COLO829 (cell line): Measurements from ENCODE around the gene GLI1.
"Not testable (repeated sequence)": the region's sequence is repeated elsewhere in the genome, so short reads cannot be mapped to it uniquely, and the experiment has no call there.

Experiments
- DNase-seq: peaks from one replicate; pipeline ENCODE4 v3.0.0; 2012; ENCODE audit warnings: low spot score

GLI1 gene

DNA sequence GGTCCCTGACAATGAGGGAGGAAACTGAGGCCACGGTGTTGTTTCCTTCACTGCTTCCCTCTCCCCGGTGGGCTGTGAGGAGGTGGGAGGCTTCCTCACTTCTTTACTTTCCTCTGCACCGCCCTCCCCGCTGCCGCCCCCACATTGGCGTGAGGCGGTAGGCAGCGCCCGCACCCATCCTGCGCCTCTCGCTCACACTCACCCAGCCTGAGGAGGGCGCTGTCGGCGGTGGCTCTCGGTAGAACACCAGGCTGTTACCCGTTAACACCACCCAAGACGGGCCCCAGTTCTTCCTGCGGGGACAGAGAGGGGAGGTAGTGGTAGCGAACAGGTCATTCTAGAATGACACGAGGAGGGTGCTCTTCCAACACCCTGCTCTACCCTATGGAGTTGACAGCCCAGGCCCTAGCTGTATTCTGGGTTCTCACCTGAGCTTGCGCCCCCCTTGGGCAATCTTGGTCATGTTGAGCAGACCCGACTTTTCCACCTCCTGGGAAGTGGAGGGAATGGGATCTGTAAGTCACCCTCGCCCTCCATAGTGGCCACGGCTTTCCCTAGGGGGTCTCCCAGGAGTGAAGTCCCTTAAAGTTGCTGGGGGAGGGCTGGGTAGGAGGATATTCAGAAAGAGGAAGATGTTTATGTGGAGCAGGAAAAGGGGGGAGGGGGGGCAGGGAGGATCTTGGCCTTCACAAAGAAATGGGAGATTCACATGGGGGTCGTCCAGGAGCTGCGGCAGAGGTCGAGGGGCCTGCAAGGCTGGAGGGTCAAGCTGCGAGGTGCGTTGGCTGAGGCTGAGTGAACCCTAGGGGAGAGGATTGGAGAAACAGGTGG, 16.8 kb downstream of the GLI1 start:
- DNase-seq: no peak

DNA sequence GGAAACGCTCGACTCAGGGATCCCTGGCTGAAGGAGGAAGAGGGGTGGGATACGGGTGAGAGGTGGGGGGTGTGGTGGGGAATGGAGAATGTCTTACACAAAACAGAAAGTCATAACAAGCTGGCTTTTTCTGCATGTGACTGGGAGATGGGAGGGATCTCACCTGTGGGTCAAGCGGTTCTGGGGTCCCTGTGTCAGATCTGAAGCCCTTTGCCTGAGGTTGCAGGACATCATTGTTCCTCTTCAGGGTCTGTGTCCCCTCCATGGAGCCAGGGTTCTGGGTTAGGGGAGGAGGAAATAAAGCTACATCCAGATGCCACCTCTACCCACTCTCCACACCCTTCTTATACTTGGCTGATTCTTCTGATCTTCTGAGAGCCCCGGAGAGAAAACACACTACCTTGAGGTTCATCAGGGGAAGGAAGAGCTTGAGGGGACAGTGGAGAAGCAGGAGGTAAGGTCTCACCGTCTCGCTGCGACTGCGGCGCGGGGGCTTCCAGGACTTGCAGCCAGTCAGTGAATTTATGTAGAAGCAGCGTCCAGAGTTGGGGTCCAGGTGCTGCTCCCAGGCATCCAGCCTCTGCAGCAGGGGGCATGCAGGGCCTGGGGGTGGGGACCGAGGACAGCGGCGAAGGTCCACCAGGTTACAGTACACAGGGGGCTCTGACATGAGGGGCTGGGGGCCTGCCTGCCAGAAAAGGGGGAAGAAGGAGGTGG, 17.6 kb downstream of the GLI1 start:
- DNase-seq: no peak

DNA sequence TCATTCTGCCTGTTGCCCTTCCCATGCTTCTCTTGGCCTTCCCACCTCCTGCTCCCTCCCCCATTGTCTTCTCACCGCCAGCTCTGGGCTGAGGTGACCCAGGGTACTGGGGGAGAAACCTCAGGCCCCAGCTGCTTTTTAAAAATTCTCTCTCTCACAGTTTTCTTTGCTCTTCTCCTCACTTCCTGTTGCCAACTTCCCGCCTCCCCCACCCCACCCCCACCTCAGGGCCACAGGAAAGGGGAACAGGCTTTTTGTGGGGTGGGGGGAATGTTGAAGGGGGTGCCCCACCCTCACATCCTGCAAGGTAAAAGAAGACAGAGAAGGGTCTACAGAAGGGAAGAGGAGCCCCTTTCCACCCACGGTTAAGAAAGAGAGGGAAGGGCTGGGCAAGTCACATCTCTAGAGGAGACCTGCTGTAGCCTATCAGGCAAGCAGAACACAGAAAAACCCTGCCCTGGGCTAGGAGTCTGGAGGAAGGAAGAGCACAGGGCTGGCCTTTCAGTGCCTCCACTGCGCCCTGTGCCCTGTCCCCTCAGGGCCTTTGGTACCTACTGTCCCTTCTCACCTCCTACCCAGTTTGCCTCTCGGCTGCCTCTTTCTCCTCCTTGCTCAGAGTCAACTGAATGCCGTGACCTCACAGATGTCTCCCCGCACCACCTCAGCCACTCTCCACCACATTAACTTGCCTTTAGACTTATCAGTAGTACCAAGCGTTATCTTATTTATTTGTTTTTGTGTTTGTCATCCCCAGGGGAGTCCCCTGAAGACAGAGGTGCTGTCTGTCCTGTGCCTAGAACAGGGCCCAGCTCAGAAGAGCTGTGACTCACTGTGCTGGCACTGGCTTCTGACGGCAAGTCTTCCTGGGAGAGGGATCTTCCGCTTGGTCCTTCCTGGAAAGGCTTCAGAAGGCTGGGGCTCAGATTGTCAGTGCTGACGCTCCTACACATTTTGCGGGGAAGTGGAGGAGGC, 18.4 kb downstream of the GLI1 start:
- DNase-seq: no peak

DNA sequence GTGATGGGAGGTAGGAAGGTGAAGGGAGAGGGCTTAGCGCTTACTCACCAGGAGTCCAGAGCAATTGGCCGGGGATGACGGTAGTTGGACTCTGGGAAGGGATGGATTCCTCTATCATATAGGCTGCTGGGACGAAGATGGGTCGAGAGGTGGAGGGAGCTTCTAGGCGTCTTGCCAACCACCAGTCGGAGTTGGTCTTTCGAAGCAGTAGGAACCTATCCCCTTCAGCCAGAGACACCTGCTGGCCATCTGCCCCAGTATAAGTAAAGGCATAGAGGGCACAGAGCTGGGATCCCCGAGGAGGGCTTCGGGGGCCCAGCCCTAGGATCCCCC, 19.4 kb downstream of the GLI1 start:
- DNase-seq: no peak

DNA sequence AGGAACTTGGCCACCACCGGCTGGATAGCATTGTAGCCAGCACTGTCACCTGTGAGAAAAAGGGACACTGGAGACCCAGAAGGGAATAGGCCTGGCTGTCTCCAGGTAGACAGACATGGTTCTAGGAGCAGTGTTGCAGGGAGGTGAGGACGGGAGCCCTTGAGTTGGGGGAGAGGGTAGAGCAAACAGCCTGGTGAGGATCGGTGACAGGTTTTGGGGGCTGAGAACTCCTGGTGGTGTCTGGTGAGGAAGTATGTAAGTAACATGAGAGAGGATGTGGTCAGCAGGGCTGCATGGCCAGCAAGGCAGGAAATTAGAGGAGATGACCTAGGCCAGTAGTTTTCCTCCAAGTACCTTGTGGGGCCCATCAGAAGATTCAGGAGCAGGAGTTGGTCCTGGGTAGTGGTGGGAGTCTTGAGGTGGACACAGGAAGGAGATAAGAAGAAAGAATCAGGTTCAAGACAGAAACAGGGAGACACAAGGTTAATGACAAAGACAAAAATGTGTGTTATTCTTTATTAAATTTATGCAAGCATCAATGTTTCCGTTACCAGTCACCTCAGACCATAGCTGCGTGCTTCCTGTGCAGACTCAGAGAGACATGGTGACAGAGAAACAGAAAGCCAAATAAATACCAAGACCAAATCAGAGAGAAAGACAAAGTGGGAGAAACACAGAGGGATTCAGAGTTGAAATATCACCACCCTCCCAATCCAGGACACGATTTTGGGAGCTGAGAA, 20.0 kb downstream of the GLI1 start, which contains the start of gene ARHGAP9:
TSS of gene ARHGAP9 (minus strand) at position 491 of the 740 bp plus-strand sequence. CDS start at position 31, 460 bp downstream.
- no peak for DNase-seq

DNA sequence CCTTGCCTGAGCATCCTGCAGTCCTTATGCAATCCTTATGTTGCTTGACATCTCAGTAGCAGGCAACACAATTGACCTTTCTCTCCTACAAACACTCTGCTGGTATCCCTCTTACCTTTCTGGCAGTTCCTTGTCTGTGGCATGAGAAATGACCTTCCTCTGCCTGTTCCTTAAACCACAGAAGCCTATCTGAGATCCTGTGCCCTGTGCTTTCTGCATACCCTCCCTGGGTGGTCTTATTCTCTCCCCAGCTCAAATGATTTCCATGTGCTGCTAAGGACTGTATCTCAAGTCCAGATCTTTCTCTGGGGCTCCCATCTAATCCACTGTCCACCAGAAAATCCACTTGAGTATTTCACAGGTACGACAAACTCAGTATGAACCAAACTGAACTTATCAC, 22.1 kb downstream of the GLI1 start:
- no peak for DNase-seq

DNA sequence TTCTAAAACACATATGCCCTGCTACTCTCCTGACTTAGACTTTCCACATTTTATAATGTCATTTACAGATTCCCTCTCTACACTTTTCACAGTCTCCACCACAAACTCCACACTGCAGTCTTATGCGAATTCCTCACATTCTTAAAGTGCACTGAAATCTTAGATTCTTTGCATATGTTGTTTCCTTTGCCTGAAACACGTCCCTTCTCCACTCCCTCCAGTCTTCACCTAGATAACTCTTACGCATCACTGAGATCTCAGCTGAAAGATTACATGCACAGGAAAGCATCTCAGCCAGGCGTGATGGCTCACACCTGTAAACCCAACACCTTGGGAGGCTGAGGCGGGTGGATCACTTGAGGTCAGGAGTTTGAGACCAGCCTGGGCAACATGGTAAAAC, 23.9 kb downstream of the GLI1 start:
- no peak for DNase-seq

DNA sequence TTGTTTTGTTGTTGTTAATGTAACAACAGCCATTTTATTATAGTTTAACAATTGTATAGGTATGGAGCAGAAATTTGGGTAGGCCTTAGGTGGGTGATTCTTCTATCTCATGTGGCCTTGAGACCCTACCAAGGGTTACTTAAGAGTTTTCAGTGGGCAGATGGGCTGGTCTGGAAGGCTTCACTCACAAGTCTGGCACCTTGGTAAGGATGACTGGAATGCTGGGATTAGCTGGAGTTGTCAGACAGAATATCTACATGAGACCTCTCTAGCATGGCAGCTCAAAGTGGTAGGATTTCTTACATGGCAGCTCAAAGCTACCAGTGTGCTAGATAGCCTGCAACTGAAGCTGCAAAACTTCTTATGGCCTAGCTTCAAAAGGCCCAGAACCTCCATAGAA, 26.1 kb downstream of the GLI1 start:
- no peak for DNase-seq

DNA sequence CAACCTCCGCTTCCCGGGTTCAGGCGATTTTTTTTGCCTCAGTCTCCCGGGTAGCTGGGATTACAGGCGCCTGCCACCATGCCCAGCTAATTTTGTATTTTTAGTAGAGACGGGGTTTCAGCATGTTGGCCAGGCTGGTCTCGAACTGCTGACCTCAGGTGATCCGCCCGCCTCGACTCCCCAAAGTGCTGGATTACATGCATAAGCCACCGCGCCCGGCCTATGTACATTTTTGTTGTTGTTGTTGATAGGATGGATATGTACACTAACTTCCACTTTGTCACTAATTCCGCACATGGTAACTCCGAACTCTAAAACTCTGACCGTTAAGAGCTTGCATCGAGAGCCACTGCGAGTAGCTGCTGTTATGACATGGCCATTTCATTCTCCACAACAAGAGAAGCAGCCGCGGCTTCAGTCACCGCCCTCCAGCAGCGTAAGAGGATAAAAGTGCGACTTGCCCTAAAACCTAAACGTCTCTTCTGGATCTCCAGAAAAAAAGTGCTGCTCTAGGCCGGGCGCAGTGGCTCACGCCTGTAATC, 27.5 kb downstream of the GLI1 start:
- no peak for DNase-seq

DNA sequence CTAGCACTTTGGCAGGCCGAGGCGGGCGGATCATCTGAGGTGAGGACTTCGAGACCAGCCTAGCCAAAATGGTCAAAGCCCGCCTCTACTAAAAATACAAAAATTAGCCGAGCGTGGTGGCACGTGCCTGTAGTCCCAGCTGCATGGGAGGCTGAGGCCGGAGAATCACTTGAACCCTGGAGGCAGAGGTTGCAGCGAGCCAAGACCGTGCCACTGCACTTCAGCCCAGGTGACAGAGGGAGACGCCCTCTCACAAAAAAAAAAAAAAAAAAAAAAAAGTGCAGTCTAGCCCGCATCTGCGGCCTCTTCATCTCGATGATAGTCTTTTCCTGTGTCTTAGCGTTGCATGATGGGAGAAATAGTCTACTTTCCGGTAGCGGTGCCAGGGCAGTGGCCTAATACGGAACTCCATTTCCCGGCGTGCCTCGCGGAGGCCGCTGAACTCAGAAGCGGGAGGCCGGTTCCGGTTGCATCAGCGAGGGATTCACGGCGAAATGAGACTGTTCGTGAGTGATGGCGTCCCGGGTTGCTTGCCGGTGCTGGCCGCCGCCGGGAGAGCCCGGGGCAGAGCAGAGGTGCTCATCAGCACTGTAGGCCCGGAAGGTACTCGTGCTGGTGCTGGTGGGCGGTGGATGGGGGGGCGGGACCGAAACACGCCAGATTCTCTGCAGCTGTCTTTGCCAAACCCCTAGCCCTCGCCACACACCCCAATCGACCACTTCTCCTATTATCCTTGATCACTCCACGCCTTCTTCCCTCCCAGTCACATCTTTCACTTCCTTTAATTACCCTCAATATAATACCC, 28.2 kb downstream of the GLI1 start, which contains the start of gene MARS1:
TSS of gene MARS1 (plus strand) at position 472 of the 805 bp plus-strand sequence. CDS start at position 495, 23 bp downstream.
- peak; percentile 92 for DNase-seq

DNA sequence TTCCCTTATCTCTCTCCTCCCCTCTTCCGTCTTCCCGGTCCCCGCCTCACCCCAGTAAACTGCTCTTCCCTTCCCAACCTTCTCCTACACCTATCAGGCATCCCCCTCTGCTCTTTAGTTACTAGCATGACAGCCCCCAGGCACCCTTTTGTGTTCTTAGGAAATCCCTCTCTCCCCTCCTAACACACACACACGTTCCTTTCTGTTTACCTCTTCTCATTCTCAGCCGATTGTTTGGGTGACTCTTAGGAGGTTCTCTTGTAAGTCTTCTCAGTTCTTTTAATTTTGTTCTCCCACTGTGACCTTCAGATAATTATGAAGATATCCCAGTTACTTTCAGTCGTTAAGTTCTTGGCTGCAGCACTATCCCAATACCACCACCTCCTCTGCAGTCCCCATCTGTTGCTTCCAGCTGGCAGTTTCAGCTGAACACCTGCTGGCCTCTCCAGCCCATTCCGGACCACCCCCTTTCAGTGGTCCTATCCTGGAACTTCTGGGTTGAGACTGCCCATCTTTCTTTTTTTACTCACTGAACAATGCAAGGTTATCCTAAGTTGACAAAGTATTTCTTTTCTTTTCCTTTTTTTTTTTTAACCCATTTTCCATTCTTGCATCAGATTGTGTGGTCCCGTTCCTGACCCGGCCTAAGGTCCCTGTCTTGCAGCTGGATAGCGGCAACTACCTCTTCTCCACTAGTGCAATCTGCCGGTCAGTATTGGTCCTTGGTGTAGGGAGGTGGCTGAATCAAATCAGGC, 29.0 kb downstream of the GLI1 start:
- DNase-seq: no peak

DNA sequence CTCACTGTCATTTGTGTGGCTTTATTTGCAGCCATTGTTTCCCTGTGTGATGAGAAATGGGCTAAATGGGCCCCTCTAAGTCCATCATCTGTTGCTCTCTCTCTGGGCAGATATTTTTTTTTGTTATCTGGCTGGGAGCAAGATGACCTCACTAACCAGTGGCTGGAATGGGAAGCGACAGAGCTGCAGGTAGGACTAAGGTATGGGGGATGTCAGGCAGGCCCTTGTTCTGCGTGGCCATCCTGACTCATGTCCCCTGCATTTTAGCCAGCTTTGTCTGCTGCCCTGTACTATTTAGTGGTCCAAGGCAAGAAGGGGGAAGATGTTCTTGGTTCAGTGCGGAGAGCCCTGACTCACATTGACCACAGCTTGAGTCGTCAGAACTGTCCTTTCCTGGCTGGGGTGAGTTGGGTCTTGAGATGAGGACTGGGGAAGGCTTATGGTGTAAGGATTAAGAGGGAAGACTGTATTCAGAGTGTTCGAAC, 29.6 kb downstream of the GLI1 start:
- DNase-seq: no peak

DNA sequence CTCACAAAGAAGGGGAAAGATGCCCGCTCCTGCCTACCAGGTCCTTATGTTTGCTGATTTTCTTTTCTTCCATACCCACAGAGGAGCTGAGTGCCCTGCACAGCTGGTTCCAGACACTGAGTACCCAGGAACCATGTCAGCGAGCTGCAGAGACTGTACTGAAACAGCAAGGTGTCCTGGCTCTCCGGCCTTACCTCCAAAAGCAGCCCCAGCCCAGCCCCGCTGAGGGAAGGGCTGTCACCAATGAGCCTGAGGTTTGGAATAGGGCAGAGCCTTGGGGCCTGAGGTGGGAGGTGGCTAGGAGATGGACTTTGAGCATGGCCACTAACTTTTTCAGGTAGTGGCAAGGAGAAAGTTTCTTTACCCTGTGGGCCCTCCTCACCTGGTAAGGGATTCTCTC, 30.5 kb downstream of the GLI1 start:
- DNase-seq: no peak

DNA sequence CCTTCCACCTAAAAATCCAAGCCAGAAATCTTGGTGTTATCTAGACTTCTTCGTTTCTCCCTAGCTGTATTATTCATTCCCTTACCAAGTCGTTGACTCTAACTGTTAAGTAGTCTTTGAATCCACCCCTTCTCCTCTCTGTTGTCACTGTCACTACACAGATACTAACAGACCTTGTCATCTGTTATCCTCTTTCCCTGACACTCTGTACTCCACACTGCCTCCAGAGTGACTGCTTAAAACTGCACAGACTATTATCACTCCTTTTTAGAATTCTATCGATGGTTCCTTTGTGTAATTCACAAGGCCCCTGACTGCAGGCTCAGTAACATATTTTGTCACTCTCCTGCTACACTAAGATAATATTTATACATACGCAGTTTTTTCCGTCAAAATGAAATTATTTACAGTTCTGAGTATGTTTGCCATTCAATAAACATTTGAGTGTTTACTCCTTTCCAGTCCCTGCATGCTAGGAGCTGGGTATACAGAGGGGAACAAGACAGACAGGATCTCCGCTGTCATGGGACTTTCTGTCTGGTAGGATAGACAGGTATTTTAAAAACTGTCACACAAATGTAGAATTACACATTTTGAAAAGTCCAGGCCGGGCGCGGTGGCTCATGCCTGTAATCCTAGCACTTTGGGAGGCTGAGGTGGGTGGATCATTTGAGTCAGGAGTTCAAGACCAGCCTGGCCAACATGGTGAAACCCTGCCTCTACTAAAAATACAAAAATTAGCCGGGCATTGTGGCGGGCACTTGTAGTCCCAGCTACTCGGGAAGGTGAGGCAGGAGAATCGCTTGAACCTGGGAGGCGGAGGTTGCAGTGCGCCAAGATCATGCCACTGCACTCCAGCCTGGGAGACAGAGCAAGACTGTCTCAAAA, 32.1 kb downstream of the GLI1 start:
- DNase-seq: no peak

DNA sequence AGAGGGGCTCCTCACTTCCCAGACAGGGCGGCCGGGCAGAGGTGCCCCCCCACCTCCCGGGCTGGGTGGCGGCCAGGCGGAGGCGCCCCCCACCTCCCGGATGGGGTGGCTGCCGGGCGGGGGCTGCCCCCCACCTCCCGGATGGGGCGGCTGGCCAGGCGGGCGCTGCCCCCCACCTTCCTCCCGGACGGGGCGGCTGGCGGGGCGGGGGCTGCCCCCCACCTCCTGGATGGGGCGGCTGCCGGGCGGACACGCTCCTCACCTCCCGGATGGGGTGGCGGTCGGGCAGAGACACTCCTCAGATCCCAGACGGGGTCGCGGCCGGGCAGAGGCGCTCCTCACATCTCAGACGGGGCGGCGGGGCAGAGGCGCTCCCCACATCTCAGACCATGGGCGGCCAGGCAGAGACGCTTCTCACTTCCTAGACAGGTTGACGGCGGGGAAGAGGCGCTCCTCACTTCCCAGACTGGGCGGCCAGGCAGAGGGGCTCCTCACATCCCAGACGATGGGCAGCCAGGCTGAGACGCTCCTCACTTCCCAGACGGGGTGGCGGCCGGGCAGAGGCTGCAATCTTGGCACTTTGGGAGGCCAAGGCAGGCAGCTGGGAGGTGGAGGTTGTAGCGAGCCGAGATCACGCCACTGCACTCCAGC, 35.6 kb downstream of the GLI1 start:
- DNase-seq: not testable (repeated sequence)

DNA sequence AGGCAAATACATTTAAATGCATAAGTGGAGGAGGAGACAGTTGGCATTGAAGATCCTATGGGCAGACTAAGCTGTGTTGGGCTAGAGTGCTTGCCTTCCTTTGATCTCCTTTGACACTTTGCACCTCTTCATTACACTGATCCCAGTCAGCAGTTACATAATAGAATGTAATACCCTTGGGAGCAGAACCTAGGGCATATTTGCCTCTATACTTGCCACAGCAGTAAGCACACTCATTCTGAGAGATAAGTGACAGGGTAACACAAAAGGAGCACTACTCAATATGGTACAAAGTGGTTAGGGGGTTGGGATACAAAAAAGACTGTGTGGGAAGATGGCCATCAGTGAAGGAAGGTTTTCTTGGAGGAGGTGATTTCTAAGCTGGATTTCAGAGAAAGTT, 37.2 kb downstream of the GLI1 start:
- DNase-seq: no peak

DNA sequence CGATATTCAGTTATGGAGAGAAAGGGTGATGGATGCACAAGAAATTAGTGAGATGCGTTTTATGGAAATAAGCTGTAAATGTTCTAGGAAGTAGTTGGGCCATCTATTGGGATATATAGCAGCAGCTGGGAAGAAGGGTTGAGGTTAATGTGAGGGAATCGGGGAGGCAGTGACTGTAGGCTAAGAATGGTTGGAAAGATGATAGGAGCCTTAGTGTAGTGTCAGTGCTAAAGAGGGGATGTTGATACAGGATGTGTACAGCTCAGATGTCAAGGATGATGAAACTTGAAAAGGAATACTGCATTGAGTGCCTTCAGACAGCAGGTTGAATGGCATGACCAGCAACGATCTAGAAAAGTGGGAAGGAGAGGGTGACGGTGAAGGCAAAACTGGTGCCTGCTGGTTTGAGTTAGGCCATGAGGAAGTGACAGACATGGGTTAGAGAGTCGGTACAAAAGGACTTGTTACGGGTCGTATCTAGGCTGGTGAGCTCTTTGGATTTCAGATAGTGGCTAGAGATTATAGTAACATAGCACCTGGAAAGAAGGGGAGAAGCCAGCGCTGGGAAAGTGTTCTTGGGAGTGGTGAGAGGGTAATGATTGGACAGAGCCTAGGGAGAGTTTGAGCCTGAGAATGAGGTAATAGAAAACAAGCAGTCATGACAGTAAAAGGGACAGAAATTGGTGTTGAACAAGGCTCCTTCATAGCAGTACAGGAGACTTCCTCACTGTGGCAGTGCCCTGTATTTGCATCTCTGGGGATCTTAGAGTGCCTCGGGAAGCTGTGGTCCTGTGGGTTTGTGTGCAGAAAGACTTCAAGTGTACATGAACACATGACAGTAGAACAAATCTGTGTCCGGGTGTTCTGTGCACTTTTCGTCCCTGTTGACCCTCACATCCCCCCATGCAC, 37.9 kb downstream of the GLI1 start:
- no peak for DNase-seq
